ENCODE data around the gene NCAN. TPM values are rescaled to one million over a fixed set of nuclear protein-coding genes. Genes with fewer than 3 reads are reported as not detected.

NCAN gene
- polyA plus RNA-seq, 1 donor (not counting 4 experiments of a cell fraction or from before 2014, with no cell fraction given), result not detected

DNA sequence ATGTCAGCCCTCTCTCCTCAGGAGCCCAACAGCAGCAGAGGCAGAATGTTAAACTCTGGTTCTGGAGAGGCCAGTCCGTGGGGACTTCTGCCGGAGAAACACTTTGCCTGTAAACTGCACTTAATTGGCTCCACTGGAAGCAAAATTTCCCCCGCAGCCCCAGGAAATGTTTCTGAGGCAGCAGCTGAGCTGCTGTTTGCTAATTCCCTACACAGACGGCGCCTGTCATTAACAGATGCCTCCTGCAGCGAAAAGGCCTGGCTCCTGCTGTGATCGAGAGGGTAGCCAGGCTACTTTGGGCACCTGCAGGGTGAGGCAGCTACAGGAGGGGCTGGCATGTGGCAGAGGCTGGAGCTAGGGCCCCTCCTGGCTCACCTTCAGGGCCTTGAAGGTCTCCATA is 66.6 kb downstream of the NCAN start:
- H3K4me3 ChIP-seq (ENCODE audit: control insufficient read depth in 2 of 3, extremely low read depth in 1 of 3, insufficient read depth in 2 of 3, low read depth in 1 of 3, low read length in 3 of 3), result no peak overlapping the region
- no peak for TF ChIP-seq EZH2 (IDR thresholded peaks at IDR 0.05; ENCODE audit: low read length)
- TF ChIP-seq, protein P1, sequence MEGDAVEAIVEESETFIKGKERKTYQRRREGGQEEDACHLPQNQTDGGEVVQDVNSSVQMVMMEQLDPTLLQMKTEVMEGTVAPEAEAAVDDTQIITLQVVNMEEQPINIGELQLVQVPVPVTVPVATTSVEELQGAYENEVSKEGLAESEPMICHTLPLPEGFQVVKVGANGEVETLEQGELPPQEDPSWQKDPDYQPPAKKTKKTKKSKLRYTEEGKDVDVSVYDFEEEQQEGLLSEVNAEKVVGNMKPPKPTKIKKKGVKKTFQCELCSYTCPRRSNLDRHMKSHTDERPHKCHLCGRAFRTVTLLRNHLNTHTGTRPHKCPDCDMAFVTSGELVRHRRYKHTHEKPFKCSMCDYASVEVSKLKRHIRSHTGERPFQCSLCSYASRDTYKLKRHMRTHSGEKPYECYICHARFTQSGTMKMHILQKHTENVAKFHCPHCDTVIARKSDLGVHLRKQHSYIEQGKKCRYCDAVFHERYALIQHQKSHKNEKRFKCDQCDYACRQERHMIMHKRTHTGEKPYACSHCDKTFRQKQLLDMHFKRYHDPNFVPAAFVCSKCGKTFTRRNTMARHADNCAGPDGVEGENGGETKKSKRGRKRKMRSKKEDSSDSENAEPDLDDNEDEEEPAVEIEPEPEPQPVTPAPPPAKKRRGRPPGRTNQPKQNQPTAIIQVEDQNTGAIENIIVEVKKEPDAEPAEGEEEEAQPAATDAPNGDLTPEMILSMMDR (optimal IDR thresholded peaks at IDR 0.05 in 1 of 3, IDR thresholded peaks at IDR 0.05 in 1 of 3, conservative IDR thresholded peaks at IDR 0.05 in 1 of 3; ENCODE audit: extremely low read depth in 1 of 3, insufficient read depth in 2 of 3, low read length in 3 of 3), result no peak
- H3K4me1 ChIP-seq (ENCODE audit: control insufficient read depth, extremely low read depth, insufficient read depth, low read length), result no peaks in the 10 kb centered on the region
- peaks cover 3% of the 10 kb centered on the region for H4K20me1 ChIP-seq (ENCODE audit: control insufficient read depth, extremely low read depth, insufficient read depth, low read length)
- no peak overlapping the region for H3K9ac ChIP-seq (ENCODE audit: control insufficient read depth, extremely low read depth, insufficient read depth, low read length)
- H3K27me3 ChIP-seq (ENCODE audit: control insufficient read depth, extremely low read depth, insufficient read depth, low read length), result peaks cover 2% of the 10 kb centered on the region
- H3K36me3 ChIP-seq (ENCODE audit: control insufficient read depth in 2 of 2, extremely low read depth in 1 of 2, insufficient read depth in 2 of 2, low read length in 2 of 2), result peaks cover 15 to 29% of the 10 kb centered on the region in 2 experiments
- no peak overlapping the region for H2AFZ ChIP-seq (ENCODE audit: control insufficient read depth, low read length)
- no peaks in the 10 kb centered on the region for H3K79me2 ChIP-seq (ENCODE audit: control insufficient read depth, insufficient read depth, low read length)
- no peaks in the 10 kb centered on the region for H3K9me3 ChIP-seq (ENCODE audit: control insufficient read depth, low read depth, low read length)
- DNase-seq (ENCODE audit: low read depth, low spot score) (no peak), FAIRE-seq (no peak)
- dilution Hi-C loops (cut with MboI; ENCODE audit: extremely low pct_ligation_motif_present, low sequenced_read_pairs), result no loop called here
- H3K27ac ChIP-seq (ENCODE audit: control insufficient read depth, insufficient read depth, low read length), result no peak overlapping the region
- no peaks in the 10 kb centered on the region for H3K9me1 ChIP-seq (ENCODE audit: control insufficient read depth, extremely low read depth, insufficient read depth, low read length)
- no peak overlapping the region for H3K4me2 ChIP-seq (ENCODE audit: control insufficient read depth, extremely low read depth, insufficient read depth, low read depth, low read length)

DNA sequence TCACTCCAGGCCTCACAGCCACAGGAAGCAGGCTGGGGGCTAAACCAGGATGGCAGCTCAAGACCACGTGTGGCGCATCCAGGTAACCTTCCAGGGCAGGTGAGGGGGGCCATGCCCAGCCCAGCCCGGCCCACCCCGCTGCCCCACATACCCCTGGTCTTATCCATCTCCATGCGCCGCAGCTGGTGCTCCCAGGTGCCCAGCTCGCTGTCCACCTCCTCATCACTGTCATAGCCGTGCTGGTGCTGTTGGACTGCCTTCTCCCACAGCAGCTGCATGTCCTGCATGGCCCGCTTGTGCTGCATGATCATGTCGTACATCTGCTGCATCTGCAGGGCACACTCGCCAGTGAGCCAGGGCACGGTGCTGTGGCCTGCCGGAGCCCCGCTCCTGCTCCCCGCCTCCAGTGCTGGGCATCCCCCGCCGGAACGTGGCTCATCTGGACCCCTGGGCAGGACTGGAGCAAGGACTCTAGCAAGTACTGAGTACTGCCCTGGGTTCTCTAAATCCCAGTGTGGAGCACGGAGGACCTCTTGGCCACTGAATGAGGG is 67.4 kb downstream of the NCAN start:
- Histone ChIP-seq H3K79me2 (ENCODE audit: control insufficient read depth, insufficient read depth, low read length) (no peaks in the 10 kb centered on the region), H3K9me3 (ENCODE audit: control insufficient read depth, low read depth, low read length) (no peaks in the 10 kb centered on the region), H4K20me1 (ENCODE audit: control insufficient read depth, extremely low read depth, insufficient read depth, low read length) (peaks cover 3% of the 10 kb centered on the region), H2AFZ (ENCODE audit: control insufficient read depth, low read length) (no peak overlapping the region), H3K4me3 (ENCODE audit: control insufficient read depth in 2 of 3, extremely low read depth in 1 of 3, insufficient read depth in 2 of 3, low read depth in 1 of 3, low read length in 3 of 3) (no peak overlapping the region), H3K27ac (ENCODE audit: control insufficient read depth, insufficient read depth, low read length) (no peak overlapping the region), H3K27me3 (ENCODE audit: control insufficient read depth, extremely low read depth, insufficient read depth, low read length) (no peaks in the 10 kb centered on the region), H3K9ac (ENCODE audit: control insufficient read depth, extremely low read depth, insufficient read depth, low read length) (no peak overlapping the region), H3K9me1 (ENCODE audit: control insufficient read depth, extremely low read depth, insufficient read depth, low read length) (no peaks in the 10 kb centered on the region), H3K4me1 (ENCODE audit: control insufficient read depth, extremely low read depth, insufficient read depth, low read length) (no peaks in the 10 kb centered on the region), H3K4me2 (ENCODE audit: control insufficient read depth, extremely low read depth, insufficient read depth, low read depth, low read length) (no peak overlapping the region), H3K36me3 (ENCODE audit: control insufficient read depth in 2 of 2, extremely low read depth in 1 of 2, insufficient read depth in 2 of 2, low read length in 2 of 2) (peaks cover 15 to 29% of the 10 kb centered on the region in 2 experiments)
- dilution Hi-C loops (cut with MboI; ENCODE audit: extremely low pct_ligation_motif_present, low sequenced_read_pairs), result no loop called here
- no peak for TF ChIP-seq EZH2 (IDR thresholded peaks at IDR 0.05; ENCODE audit: low read length)
- TF ChIP-seq, protein P1 (optimal IDR thresholded peaks at IDR 0.05 in 1 of 3, IDR thresholded peaks at IDR 0.05 in 1 of 3, conservative IDR thresholded peaks at IDR 0.05 in 1 of 3; ENCODE audit: extremely low read depth in 1 of 3, insufficient read depth in 2 of 3, low read length in 3 of 3), result no peak
- FAIRE-seq, result no peak
- no peak for DNase-seq (ENCODE audit: low read depth, low spot score)

Data from keratinocyte (primary cell).